Thoracic aorta (tissue), 2 donors: ENCODE results near the gene HFM1. TPM values are rescaled to one million over a fixed set of nuclear protein-coding genes. Genes with fewer than 3 reads are reported as not detected.

ENCODE experiments used
- ATAC-seq: fragments of 150-250 bp; one replicate; pipeline ENCODE4 v1.8.0; 2017; ENCODE audit warnings: low read depth; ENCODE audit not compliant: insufficient number of reproducible peaks, low FRiP score
- DNase-seq: peaks from one replicate; pipeline ENCODE4 v3.0.0-alpha.2; 2020; ENCODE audit warnings: low spot score
- H3K27ac ChIP-seq, 2 donors: fragments of 200-600 bp; sonication (generic); 1 replicate in 1 of 2; 2 replicates in 1 of 2; pipeline ENCODE4 v1.5.1; 2016; ENCODE audit warnings: mild to moderate bottlenecking in 2 of 2, moderate library complexity in 2 of 2
- H3K27me3 ChIP-seq: fragments of 200-600 bp; sonication (generic); replicated peaks from 2 replicates; pipeline ENCODE4 v1.6.0; 2016; ENCODE audit warnings: mild to moderate bottlenecking; ENCODE audit not compliant: insufficient read depth
- H3K36me3 ChIP-seq: fragments of 200-600 bp; sonication (generic); one replicate; pipeline ENCODE4 v1.5.1; 2016
- H3K4me1 ChIP-seq, 2 donors: fragments of 200-600 bp; sonication (generic); 1 replicate in 1 of 2; 2 replicates in 1 of 2; pipeline versions ENCODE4 v1.5.1 to v1.6.0; 2016; ENCODE audit warnings: low read depth in 2 of 2, mild to moderate bottlenecking in 1 of 2; ENCODE audit not compliant: control insufficient read depth in 1 of 2
- H3K4me3 ChIP-seq: fragments of 200-600 bp; sonication (generic); 2 replicates; pipeline ENCODE4 v1.5.1; 2016; ENCODE audit warnings: mild to moderate bottlenecking
- H3K9me3 ChIP-seq: fragments of 200-600 bp; sonication (generic); 2 replicates; pipeline ENCODE4 v1.5.1; 2016
- total RNA-seq, 2 donors: library from RNA; depleted of rRNA; stranded (reverse); fragments of >200 nt; gene quantifications; one replicate each; pipeline versions ENCODE4 v1.1.0 to v1.2.3, GENCODE V29; 2016
- TF ChIP-seq, protein P1 (sequence below): fragments of 200-600 bp; sonication (generic); IDR thresholded peaks from one replicate; pipeline ENCODE4 v1.5.1; 2019; ENCODE audit warnings: antibody characterized with exemption

HFM1 gene
- total RNA-seq, 2 donors from 2014 or later, result 1.4 TPM; not detected in 1

DNA sequence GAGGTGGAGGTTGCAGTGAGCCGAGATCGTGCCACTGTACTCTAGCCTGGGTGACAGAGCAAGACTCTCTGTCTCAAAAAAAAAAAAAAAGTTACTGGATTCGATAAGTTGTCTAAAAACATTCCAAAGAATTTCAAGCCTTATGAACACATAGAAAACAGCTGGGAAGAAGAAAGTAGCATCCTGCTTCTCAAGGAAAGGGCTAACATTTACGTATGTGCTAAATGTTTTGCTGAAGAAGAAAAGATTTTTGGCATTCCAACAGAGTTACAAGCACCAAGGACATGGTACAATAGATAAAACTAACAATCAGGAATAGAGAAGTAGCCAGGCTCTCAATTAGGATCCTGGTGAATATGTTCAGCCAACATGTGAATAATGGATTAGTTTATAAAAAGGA lies 69.8 kb downstream of the HFM1 start:
- DNase-seq, result no peak
- H3K4me3 ChIP-seq, result no peak overlapping the region
- TF ChIP-seq, protein P1, sequence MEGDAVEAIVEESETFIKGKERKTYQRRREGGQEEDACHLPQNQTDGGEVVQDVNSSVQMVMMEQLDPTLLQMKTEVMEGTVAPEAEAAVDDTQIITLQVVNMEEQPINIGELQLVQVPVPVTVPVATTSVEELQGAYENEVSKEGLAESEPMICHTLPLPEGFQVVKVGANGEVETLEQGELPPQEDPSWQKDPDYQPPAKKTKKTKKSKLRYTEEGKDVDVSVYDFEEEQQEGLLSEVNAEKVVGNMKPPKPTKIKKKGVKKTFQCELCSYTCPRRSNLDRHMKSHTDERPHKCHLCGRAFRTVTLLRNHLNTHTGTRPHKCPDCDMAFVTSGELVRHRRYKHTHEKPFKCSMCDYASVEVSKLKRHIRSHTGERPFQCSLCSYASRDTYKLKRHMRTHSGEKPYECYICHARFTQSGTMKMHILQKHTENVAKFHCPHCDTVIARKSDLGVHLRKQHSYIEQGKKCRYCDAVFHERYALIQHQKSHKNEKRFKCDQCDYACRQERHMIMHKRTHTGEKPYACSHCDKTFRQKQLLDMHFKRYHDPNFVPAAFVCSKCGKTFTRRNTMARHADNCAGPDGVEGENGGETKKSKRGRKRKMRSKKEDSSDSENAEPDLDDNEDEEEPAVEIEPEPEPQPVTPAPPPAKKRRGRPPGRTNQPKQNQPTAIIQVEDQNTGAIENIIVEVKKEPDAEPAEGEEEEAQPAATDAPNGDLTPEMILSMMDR, result no peak

DNA sequence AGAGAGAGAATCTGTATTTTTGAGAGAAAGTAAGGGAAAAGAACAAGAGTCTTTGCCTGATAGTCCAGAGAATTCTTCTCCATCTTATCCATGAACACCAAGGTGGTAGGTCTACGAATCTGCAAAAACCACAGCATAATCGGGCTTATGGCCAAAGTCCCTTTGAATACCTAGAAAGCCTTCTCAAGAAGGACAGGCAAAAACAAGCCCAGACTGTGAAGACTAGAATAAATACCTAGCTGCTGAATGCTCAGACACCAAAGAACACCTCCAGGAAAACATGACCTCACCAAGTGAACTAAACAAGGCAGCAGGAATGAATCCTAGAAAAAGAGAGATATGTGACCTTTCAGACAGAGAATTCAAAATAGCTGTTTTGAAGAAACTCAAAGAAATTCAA lies 79.2 kb downstream of the HFM1 start:
- Histone ChIP-seq H3K9me3 (no peaks in the 10 kb centered on the region), H3K36me3 (no peaks in the 10 kb centered on the region), H3K4me3 (no peak overlapping the region), H3K27ac (no peak overlapping the region), H3K27me3 (no peaks in the 10 kb centered on the region), H3K4me1 (no peaks in the 10 kb centered on the region)
- no peak for ATAC-seq
- TF ChIP-seq, protein P1, result no peak
- DNase-seq, result no peak

More for the DNA sequence above, 69.8 kb downstream of the HFM1 start:
- no peak for ATAC-seq
- no peaks in the 10 kb centered on the region for H3K9me3 ChIP-seq
- no peaks in the 10 kb centered on the region for H3K27me3 ChIP-seq
- no peaks in the 10 kb centered on the region for H3K4me1 ChIP-seq
- no peak overlapping the region for H3K27ac ChIP-seq
- no peaks in the 10 kb centered on the region for H3K36me3 ChIP-seq

DNA sequence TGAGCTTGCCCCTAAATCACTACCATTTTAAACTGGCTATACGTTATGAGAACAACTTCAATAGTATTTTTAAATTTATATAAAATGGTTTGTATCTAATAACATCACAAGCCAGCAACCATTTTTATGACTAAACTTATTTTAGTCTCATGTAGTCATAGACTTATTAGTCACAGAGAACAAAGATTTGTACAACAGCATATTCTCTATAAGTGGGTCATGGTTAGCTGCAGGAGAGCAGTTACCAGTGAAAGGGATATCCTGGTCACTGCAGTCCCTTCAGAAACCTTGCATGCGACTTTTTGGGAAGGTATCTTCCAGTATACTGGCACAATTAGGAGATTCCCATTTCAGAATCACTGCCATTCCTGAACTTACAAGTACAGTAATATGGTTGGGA lies 90.0 kb downstream of the HFM1 start:
- Histone ChIP-seq H3K4me3 (no peak overlapping the region), H3K9me3 (no peaks in the 10 kb centered on the region), H3K4me1 (no peaks in the 10 kb centered on the region), H3K36me3 (no peaks in the 10 kb centered on the region), H3K27me3 (no peaks in the 10 kb centered on the region), H3K27ac (no peak overlapping the region)
- TF ChIP-seq, protein P1, result no peak
- ATAC-seq, result no peak
- no peak for DNase-seq

DNA sequence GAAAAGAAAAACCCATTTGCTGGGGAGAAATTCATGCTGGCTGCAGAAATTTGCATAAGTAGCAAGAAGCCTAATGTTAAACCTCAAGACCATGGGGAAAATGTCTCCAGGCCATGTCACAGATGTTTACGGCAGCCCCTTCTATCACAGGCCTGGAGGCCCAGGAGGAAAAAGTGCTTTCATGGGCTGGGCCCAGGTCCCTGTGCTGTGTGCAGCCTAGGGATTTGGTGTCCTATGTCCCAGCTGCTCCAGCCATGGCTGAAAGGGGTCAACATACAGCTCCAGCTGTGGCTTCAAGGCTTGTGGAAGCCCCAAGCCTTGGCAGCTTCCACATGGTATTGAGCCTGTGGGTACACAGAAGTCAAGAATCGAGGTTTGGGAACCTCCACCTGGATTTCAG lies 93.0 kb downstream of the HFM1 start:
- H3K36me3 ChIP-seq, result no peaks in the 10 kb centered on the region
- H3K9me3 ChIP-seq, result no peaks in the 10 kb centered on the region
- ATAC-seq (no peak), DNase-seq (no peak)
- H3K27me3 ChIP-seq, result no peaks in the 10 kb centered on the region
- H3K4me1 ChIP-seq, result no peaks in the 10 kb centered on the region
- no peak overlapping the region for H3K27ac ChIP-seq
- H3K4me3 ChIP-seq, result no peak overlapping the region
- TF ChIP-seq, protein P1, result no peak

DNA sequence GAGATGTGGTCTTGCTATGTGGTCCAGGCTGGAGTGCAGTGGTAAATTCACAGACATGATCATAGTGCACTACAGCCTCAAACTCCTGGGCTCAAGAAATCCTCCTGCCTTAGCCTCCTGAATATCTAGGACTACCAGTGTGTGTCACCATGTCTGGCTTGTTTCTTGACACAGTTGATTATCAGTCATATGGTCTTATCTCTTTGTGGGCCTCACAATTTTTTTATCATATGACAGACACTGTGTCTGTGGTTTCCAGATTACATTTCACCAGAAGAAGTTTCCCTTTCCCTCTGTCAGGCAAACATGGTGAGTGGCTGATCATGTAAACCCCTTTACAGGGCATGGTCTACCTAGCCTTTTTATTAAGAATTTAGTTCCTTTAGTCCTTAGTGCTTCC lies 96.1 kb downstream of the HFM1 start:
- H3K36me3 ChIP-seq, result no peaks in the 10 kb centered on the region
- H3K9me3 ChIP-seq, result no peaks in the 10 kb centered on the region
- no peaks in the 10 kb centered on the region for H3K4me1 ChIP-seq
- H3K27ac ChIP-seq, result no peak overlapping the region
- H3K27me3 ChIP-seq, result no peaks in the 10 kb centered on the region
- ATAC-seq (no peak), DNase-seq (no peak)
- TF ChIP-seq, protein P1, result no peak
- no peak overlapping the region for H3K4me3 ChIP-seq
